ENCODE measurements around the gene STAC.

DNA sequence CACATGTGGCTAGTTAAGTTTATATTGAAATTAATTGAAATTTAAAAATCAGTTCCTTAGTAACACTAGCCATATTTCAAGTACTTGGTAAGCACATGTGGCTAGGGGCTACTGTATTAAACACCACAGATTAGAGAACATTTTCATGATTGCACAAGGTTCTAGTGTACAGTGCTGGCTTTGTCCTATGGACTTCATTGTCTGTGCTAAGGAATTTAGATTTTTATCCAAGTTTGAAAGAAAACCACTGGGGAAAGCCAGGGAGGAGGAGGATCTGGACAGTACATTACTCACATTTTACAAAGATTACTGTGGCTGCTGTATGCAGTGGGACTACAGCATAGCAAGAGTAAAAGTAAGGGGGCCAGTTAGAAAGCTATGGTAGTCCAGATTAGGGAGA, 13.9 kb downstream of the STAC start:
- TF ChIP-seq, protein P1, sequence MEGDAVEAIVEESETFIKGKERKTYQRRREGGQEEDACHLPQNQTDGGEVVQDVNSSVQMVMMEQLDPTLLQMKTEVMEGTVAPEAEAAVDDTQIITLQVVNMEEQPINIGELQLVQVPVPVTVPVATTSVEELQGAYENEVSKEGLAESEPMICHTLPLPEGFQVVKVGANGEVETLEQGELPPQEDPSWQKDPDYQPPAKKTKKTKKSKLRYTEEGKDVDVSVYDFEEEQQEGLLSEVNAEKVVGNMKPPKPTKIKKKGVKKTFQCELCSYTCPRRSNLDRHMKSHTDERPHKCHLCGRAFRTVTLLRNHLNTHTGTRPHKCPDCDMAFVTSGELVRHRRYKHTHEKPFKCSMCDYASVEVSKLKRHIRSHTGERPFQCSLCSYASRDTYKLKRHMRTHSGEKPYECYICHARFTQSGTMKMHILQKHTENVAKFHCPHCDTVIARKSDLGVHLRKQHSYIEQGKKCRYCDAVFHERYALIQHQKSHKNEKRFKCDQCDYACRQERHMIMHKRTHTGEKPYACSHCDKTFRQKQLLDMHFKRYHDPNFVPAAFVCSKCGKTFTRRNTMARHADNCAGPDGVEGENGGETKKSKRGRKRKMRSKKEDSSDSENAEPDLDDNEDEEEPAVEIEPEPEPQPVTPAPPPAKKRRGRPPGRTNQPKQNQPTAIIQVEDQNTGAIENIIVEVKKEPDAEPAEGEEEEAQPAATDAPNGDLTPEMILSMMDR (IDR thresholded peaks at IDR 0.05; ENCODE audit: insufficient read depth, low read depth, low read length), result no peak
- TF ChIP-seq EZH2 (IDR thresholded peaks at IDR 0.05; ENCODE audit: insufficient read depth, low read length), result no peak
